ENCODE results near the gene MGLL. TPM values are rescaled to one million over a fixed set of nuclear protein-coding genes. Genes with fewer than 3 reads are reported as not detected.

The MGLL gene
- total and polyA plus RNA-seq, 9 of the 15 experiments (the other 6 are each of a cell fraction or from before 2014, with no cell fraction given): 0.12 to 0.32 (median 0.18) TPM; not detected in 6

DNA sequence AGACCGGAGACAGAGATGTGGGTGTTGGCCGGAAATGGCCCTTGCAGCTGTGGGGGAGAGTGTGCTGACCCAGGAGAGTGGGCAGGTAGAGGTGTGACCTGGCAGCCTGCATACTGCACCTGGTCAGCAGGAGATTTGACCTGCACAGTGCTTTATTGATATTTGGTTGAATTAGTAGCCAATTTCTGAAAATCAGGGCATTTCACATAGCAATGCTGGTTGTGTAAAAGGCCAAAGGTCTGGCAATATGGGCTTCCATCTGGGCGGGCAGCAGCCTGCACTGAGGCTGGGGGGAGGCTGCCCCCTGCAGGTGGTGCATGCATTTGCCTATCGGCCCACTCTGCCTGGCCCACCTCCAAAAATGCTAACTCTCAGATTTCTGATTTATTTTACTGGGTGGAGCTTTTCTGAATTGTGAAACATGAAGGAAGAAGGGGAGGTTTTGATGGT, 9.4 kb upstream of the MGLL start (continued):
- TF ChIP-seq RAD21 (CRISPR knock-in tag; conservative IDR thresholded peaks at IDR 0.05 in 1 of 2, IDR thresholded peaks at IDR 0.05 in 1 of 2): peak in 1 of 2 experiments; percentile 69; a peak in 3 of 4 replicates
- TF ChIP-seq, protein P1, sequence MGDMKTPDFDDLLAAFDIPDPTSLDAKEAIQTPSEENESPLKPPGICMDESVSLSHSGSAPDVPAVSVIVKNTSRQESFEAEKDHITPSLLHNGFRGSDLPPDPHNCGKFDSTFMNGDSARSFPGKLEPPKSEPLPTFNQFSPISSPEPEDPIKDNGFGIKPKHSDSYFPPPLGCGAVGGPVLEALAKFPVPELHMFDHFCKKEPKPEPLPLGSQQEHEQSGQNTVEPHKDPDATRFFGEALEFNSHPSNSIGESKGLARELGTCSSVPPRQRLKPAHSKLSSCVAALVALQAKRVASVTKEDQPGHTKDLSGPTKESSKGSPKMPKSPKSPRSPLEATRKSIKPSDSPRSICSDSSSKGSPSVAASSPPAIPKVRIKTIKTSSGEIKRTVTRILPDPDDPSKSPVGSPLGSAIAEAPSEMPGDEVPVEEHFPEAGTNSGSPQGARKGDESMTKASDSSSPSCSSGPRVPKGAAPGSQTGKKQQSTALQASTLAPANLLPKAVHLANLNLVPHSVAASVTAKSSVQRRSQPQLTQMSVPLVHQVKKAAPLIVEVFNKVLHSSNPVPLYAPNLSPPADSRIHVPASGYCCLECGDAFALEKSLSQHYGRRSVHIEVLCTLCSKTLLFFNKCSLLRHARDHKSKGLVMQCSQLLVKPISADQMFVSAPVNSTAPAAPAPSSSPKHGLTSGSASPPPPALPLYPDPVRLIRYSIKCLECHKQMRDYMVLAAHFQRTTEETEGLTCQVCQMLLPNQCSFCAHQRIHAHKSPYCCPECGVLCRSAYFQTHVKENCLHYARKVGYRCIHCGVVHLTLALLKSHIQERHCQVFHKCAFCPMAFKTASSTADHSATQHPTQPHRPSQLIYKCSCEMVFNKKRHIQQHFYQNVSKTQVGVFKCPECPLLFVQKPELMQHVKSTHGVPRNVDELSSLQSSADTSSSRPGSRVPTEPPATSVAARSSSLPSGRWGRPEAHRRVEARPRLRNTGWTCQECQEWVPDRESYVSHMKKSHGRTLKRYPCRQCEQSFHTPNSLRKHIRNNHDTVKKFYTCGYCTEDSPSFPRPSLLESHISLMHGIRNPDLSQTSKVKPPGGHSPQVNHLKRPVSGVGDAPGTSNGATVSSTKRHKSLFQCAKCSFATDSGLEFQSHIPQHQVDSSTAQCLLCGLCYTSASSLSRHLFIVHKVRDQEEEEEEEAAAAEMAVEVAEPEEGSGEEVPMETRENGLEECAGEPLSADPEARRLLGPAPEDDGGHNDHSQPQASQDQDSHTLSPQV (IDR thresholded peaks at IDR 0.05): no peak

DNA sequence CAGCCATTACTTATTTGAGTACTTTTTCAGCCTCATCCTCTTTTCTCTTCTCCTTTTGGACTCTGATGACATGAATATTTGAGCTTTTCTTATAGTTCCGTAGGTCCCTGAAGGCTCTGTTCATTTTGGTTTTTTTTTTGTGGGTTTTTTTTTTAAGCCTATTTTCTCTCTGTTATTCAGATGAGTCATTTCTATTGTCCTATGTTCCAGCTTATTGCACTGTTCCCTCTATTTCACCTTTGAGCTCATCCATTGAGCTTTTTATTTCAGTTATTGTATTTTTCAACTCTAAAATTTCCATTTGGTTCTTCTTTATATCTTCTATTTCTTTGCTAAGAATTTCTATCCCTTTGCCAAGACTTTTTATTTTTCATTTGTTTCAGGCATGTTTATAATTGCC, 7.2 kb upstream of the MGLL start:
- in situ Hi-C loops (cut with MboI) (no loop called here), intact Hi-C loops (cut with micrococcal nuclease) (no loop called here)
- ChIA-PET CTCF (ENCODE audit: low intra/inter-chr PET ratio) (interaction anchor here (0.7 kb wide), 1 partner anchor 255 kb away, joined by 3 read pairs; no protein-coding TSS in a partner anchor), POLR2A (no interaction called here)
- FAIRE-seq (no peak), ATAC-seq (no peak), DNase-seq (ENCODE audit: extremely low read depth in 1 of 4, low spot score in 3 of 4) (no peak)
- Histone ChIP-seq H3K9me1 (ENCODE audit: control insufficient read depth, insufficient read depth, low read length) (no peaks in the 10 kb centered on the region), H3K4me2 (ENCODE audit: insufficient read depth, low read length) (no peak overlapping the region), H2AFZ (ENCODE audit: low read depth, low read length) (no peak overlapping the region), H3K27me3 (ENCODE audit: control insufficient read depth in 2 of 2, insufficient read depth in 2 of 2, low read length in 2 of 2) (no peaks in the 10 kb centered on the region; a peak in 1 of 5 replicates), H4K20me1 (replicated peaks; ENCODE audit: control insufficient read depth, insufficient read depth, low read length) (no peaks in the 10 kb centered on the region), H3K9ac (ENCODE audit: insufficient read depth in 1 of 2, low read depth in 2 of 2, low read length in 2 of 2) (no peak overlapping the region), H3K4me1 (replicated peaks in 1 of 2; ENCODE audit: control insufficient read depth in 2 of 2, insufficient read depth in 2 of 2, low read length in 2 of 2) (no peaks in the 10 kb centered on the region), H3K4me3 (no peak overlapping the region), H3K9me3 (replicated peaks; ENCODE audit: control insufficient read depth, insufficient read depth, low read depth, low read length) (no peaks in the 10 kb centered on the region), H3K27ac (ENCODE audit: extremely low read depth, low read depth, low read length) (no peak overlapping the region), H3K36me3 (ENCODE audit: control insufficient read depth, insufficient read depth, low read length) (no peaks in the 10 kb centered on the region), H3K79me2 (ENCODE audit: control insufficient read depth, insufficient read depth, low read length) (no peaks in the 10 kb centered on the region)
- WGBS (ENCODE audit: insufficient coverage, low coverage, missing lambda C conversion rate): 0% methylated on average over 1 of the region's 1 CpG
- no TSS peak for BruUV-seq (replicated peaks)
- TF ChIP-seq, protein P2, sequence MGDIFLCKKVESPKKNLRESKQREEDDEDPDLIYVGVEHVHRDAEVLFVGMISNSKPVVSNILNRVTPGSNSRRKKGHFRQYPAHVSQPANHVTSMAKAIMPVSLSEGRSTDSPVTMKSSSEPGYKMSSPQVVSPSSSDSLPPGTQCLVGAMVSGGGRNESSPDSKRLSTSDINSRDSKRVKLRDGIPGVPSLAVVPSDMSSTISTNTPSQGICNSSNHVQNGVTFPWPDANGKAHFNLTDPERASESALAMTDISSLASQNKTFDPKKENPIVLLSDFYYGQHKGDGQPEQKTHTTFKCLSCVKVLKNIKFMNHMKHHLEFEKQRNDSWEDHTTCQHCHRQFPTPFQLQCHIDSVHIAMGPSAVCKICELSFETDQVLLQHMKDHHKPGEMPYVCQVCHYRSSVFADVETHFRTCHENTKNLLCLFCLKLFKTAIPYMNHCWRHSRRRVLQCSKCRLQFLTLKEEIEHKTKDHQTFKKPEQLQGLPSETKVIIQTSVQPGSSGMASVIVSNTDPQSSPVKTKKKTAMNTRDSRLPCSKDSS (IDR thresholded peaks at IDR 0.05; ENCODE audit: low read depth, partially characterized antibody): peak; percentile 42
- no peak for TF ChIP-seq E2F3 (CRISPR knock-in tag; IDR thresholded peaks at IDR 0.05)
